Activated effector memory CD4-positive, alpha-beta T cell treated with Interleukin-2 at 50 U/mL for 16 hours (primary cell): ENCODE measurements around the gene SLC27A5.
A peak's percentile ranks its signal among the peaks of the same experiment; 100 is the strongest.
"Not testable (repeated sequence)": the region's sequence is repeated elsewhere in the genome, so short reads cannot be mapped to it uniquely, and the experiment has no call there.

Experiments used
- DNase-seq: peaks from one replicate; pipeline ENCODE4 v3.0.0-alpha.2; 2020

The SLC27A5 gene

GRCh38 chr19:58550362-58551122 lies 38.8 kb upstream of the SLC27A5 start:
- DNase-seq: no peak

GRCh38 chr19:58549664-58550361 lies 38.0 kb upstream of the SLC27A5 start:
- no peak for DNase-seq

- no peak for DNase-seq
These were observed 37.3 kb upstream of the SLC27A5 start for GRCh38 chr19:58548859-58549663.

GRCh38 chr19:58547323-58548312 lies 35.8 kb upstream of the SLC27A5 start:
- no peak for DNase-seq

GRCh38 chr19:58546019-58546530 lies 34.3 kb upstream of the SLC27A5 start:
- no peak for DNase-seq

GRCh38 chr19:58545286-58546018 lies 33.7 kb upstream of the SLC27A5 start:
- DNase-seq: no peak

GRCh38 chr19:58544591-58545285 lies 32.9 kb upstream of the SLC27A5 start:
- no peak for DNase-seq

- DNase-seq: peak; percentile 100
These were observed 32.2 kb upstream of the SLC27A5 start, which contains the start of gene TRIM28 for GRCh38 chr19:58543826-58544590. Gene TRIM28 (plus strand): TSS chr19:58544064. CDS start chr19:58544758, 694 bp downstream.

GRCh38 chr19:58542641-58543372 lies 31.0 kb upstream of the SLC27A5 start:
- DNase-seq: not testable (repeated sequence)

- DNase-seq: not testable (repeated sequence)
These were observed 27.4 kb upstream of the SLC27A5 start for GRCh38 chr19:58539169-58539559.

GRCh38 chr19:58538257-58539168 lies 26.7 kb upstream of the SLC27A5 start:
- DNase-seq: peak; percentile 34

- DNase-seq: no peak
These were observed 25.3 kb upstream of the SLC27A5 start for GRCh38 chr19:58536852-58537798.

GRCh38 chr19:58535857-58536256 lies 24.1 kb upstream of the SLC27A5 start:
- no peak for DNase-seq

GRCh38 chr19:58531034-58531840 lies 19.4 kb upstream of the SLC27A5 start:
- DNase-seq: no peak

GRCh38 chr19:58529405-58529804 lies 17.6 kb upstream of the SLC27A5 start:
- no peak for DNase-seq

- no peak for DNase-seq
These were observed 10.9 kb upstream of the SLC27A5 start for GRCh38 chr19:58522709-58523108.
